Brain pericyte (primary cell): ENCODE measurements around the gene CSAD.

Source experiments
- DNase-seq: peaks from one replicate; pipeline ENCODE4 v3.0.0-alpha.2; 2012; ENCODE audit warnings: low read depth, low spot score

The CSAD gene

GRCh38 chr12:53199700-53200099, 19.0 kb upstream of the CSAD start:
- DNase-seq = no peak

GRCh38 chr12:53198486-53199110, 17.9 kb upstream of the CSAD start:
- no peak for DNase-seq

GRCh38 chr12:53197011-53197640, 16.4 kb upstream of the CSAD start:
- DNase-seq = no peak

- DNase-seq = no peak
Measured at GRCh38 chr12:53196486-53196885, 15.8 kb upstream of the CSAD start.

GRCh38 chr12:53195516-53196420, 15.0 kb upstream of the CSAD start:
- DNase-seq = no peak

GRCh38 chr12:53194973-53195372, 14.2 kb upstream of the CSAD start:
- no peak for DNase-seq

GRCh38 chr12:53193985-53194716, 13.4 kb upstream of the CSAD start:
- no peak for DNase-seq

GRCh38 chr12:53193040-53193439, 12.3 kb upstream of the CSAD start:
- DNase-seq = no peak

GRCh38 chr12:53192531-53193021, 11.9 kb upstream of the CSAD start:
- no peak for DNase-seq

GRCh38 chr12:53191885-53192530, 11.3 kb upstream of the CSAD start:
- no peak for DNase-seq

- no peak for DNase-seq
Measured at GRCh38 chr12:53191096-53191884, 10.6 kb upstream of the CSAD start.

GRCh38 chr12:53190108-53190729, 9.5 kb upstream of the CSAD start:
- DNase-seq = no peak

- DNase-seq = no peak
Measured at GRCh38 chr12:53187145-53187899, 6.6 kb upstream of the CSAD start.

GRCh38 chr12:53186745-53187144, 6.0 kb upstream of the CSAD start:
- no peak for DNase-seq

- DNase-seq = no peak
Measured at GRCh38 chr12:53185582-53186153, 4.9 kb upstream of the CSAD start.

GRCh38 chr12:53184828-53185227, 4.1 kb upstream of the CSAD start:
- DNase-seq = no peak

GRCh38 chr12:53182903-53183302, 2.2 kb upstream of the CSAD start:
- no peak for DNase-seq

- DNase-seq = no peak
Measured at GRCh38 chr12:53181935-53182334, 1.2 kb upstream of the CSAD start.
